GM23248 (cell line): Measurements from ENCODE around the gene MRPL48.

Source experiments
- EZH2 ChIP-seq: fragments of 200-600 bp; sonication (generic); IDR thresholded peaks from 2 replicates; pipeline ENCODE4 v1.6.1; 2018; ENCODE audit warnings: antibody characterized with exemption, mild to moderate bottlenecking; ENCODE audit not compliant: insufficient read depth, poor library complexity, severe bottlenecking
- EZH2phosphoT487 ChIP-seq: fragments of 200-600 bp; sonication (generic); IDR thresholded peaks from 2 replicates; pipeline ENCODE4 v1.6.1; 2018; ENCODE audit warnings: antibody characterized with exemption, moderate library complexity, mild to moderate bottlenecking, low read depth; ENCODE audit not compliant: insufficient read depth

GRCh38 chr11:73762732-73763131 is 24.9 kb upstream of the MRPL48 start:
- TF ChIP-seq EZH2 (no peak), EZH2phosphoT487 (no peak)
